ENCODE data around the gene ZRANB3. TPM values are rescaled to one million over a fixed set of nuclear protein-coding genes. Genes with fewer than 3 reads are reported as not detected.
"Not testable (repeated sequence)": the region's sequence is repeated elsewhere in the genome, so short reads cannot be mapped to it uniquely, and the experiment has no call there.

The ZRANB3 gene
- total RNA-seq, 1 experiment from 2014 or later: 12.0 TPM

DNA sequence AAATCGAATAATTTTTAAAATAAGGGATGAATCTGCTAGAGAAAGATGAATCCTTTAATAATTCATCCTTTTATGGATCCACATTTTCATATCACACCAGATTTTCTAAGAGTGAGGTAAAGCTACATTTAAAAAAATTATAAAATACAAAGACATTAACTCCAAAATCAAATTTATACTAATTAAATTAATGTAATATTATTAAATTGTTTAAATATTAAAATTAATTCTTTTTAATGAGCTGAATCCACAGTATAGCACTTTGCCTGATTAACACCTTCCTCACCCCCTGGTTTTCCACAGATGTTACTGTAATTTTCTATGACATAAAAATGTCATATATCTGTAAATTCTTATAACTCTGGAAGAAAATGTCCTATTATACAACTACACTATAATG is 26.2 kb downstream of the ZRANB3 start:
- no peak for ATAC-seq
- H2AFZ ChIP-seq (ENCODE audit: low read depth, low read length, poor library complexity, severe bottlenecking): no peak overlapping the region
- no peaks in the 10 kb centered on the region; the same call in 1 of the 2 replicates for H3K79me2 ChIP-seq (ENCODE audit: insufficient read depth, low read length)
- H3K9me2 ChIP-seq (ENCODE audit: insufficient read depth): no peaks in the 10 kb centered on the region
- intact Hi-C loops (cut with micrococcal nuclease): no loop called here
- no TSS peak for BruUV-seq (replicated peaks)
- POLR2A ChIA-PET: interaction anchor here (0.6 kb wide), 1 partner anchor 11 kb away, joined by 3 read pairs; no protein-coding TSS in a partner anchor
- H3K9me3 ChIP-seq (ENCODE audit: control insufficient read depth in 1 of 2, insufficient read depth in 1 of 2, low read depth in 1 of 2, low read length in 2 of 2): no peaks in the 10 kb centered on the region
- H3K27me3 ChIP-seq (ENCODE audit: insufficient read depth, low read length): no peaks in the 10 kb centered on the region
- TF ChIP-seq JUND (IDR thresholded peaks at IDR 0.05): no peak
- no peak for TF ChIP-seq TCF7L2 (IDR thresholded peaks at IDR 0.05; ENCODE audit: borderline replicate concordance, extremely low read depth, insufficient read depth, insufficient read length)
- no peak for TF ChIP-seq SRF (IDR thresholded peaks at IDR 0.05; ENCODE audit: low read depth)
- no peak for TF ChIP-seq REST (IDR thresholded peaks at IDR 0.05; ENCODE audit: low read depth)
- TF ChIP-seq EZH2 (IDR thresholded peaks at IDR 0.05): no peak
- TF ChIP-seq FOSL1 (IDR thresholded peaks at IDR 0.05; ENCODE audit: low read depth): no peak
- no peak overlapping the region for H3K27ac ChIP-seq (ENCODE audit: low read depth, low read length)
- no peak for DNase-seq (ENCODE audit: low read depth, low spot score)
- RAD21 ChIA-PET (ENCODE audit: low non-redundant PET in 1 of 2, low total read pairs in 2 of 2, uncharacterized antibody in 2 of 2, unreplicated experiment in 2 of 2): no interaction called here
- H4K20me1 ChIP-seq (ENCODE audit: insufficient read depth): no peaks in the 10 kb centered on the region
- H3K9ac ChIP-seq (ENCODE audit: low read length): no peak overlapping the region
- no peak overlapping the region for H3K4me2 ChIP-seq (ENCODE audit: low read length)
- no peak overlapping the region for H3K4me3 ChIP-seq (replicated peaks in 1 of 2; ENCODE audit: low read depth in 1 of 2, low read length in 2 of 2)
- CTCF ChIA-PET: no interaction called here
- peaks cover 0 to 5% of the 10 kb centered on the region in 2 experiments; a peak in 1 of 4 replicates for H3K36me3 ChIP-seq (ENCODE audit: control insufficient read depth in 1 of 2, insufficient read depth in 2 of 2, low read length in 2 of 2)
- H3K4me1 ChIP-seq (ENCODE audit: control insufficient read depth in 1 of 2, insufficient read depth in 2 of 2, low read length in 2 of 2): no peaks in the 10 kb centered on the region

DNA sequence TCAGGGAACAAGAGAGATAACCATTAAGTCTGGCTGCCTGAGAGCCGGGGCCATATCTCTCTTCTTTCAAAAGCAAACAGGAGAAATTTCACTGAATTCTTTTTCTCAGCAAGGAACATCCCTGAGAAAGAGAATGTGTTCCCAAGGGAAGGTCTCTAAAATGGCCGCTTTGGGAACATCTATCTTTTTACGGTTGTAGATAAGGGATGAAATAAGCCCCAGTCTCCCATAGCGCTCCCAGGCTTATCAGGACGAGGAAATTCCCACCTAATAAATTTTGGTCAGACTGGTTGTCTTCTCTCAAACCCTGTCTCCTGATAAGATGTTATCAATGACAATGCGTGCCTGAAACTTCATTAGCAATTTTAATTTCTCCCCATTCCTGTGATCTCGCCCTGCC is 32.4 kb downstream of the ZRANB3 start:
- H3K9me3 ChIP-seq (ENCODE audit: control insufficient read depth in 1 of 2, insufficient read depth in 1 of 2, low read depth in 1 of 2, low read length in 2 of 2); BruUV-seq (replicated peaks); H3K27me3 ChIP-seq (ENCODE audit: insufficient read depth, low read length); H3K36me3 ChIP-seq (ENCODE audit: control insufficient read depth in 1 of 2, insufficient read depth in 2 of 2, low read length in 2 of 2); H2AFZ ChIP-seq (ENCODE audit: low read depth, low read length, poor library complexity, severe bottlenecking); H4K20me1 ChIP-seq (ENCODE audit: insufficient read depth); H3K4me1 ChIP-seq (ENCODE audit: control insufficient read depth in 1 of 2, insufficient read depth in 2 of 2, low read length in 2 of 2); intact Hi-C loops (cut with micrococcal nuclease); ATAC-seq; CTCF ChIA-PET; H3K4me3 ChIP-seq (replicated peaks in 1 of 2; ENCODE audit: low read depth in 1 of 2, low read length in 2 of 2); H3K9ac ChIP-seq (ENCODE audit: low read length); POLR2A ChIA-PET; H3K4me2 ChIP-seq (ENCODE audit: low read length); H3K9me2 ChIP-seq (ENCODE audit: insufficient read depth); H3K79me2 ChIP-seq (ENCODE audit: insufficient read depth, low read length); DNase-seq (ENCODE audit: low read depth, low spot score); RAD21 ChIA-PET (ENCODE audit: low non-redundant PET in 1 of 2, low total read pairs in 2 of 2, uncharacterized antibody in 2 of 2, unreplicated experiment in 2 of 2); H3K27ac ChIP-seq (ENCODE audit: low read depth, low read length): not testable (repeated sequence)
- TF ChIP-seq CBX3 (IDR thresholded peaks at IDR 0.05; ENCODE audit: low read depth): peak; percentile 61; the same call in 1 of the 2 replicates

Measured in HCT116 (cell line).